ENCODE results near the gene SOCS1.

- TF ChIP-seq CTCF (conservative IDR thresholded peaks at IDR 0.05; ENCODE audit: low read length) = no peak
- no peak for TF ChIP-seq EZH2phosphoT487 (IDR thresholded peaks at IDR 0.05; ENCODE audit: borderline replicate concordance, low read depth, low read length)
Observed at GRCh38 chr16:11219178-11219577, 36.8 kb downstream of the SOCS1 start.

Data from OCI-LY7 (cell line).